Fibroblast of pulmonary artery (primary cell): ENCODE results near the gene TAS2R20.
"Not testable (repeated sequence)": the region's sequence is repeated elsewhere in the genome, so short reads cannot be mapped to it uniquely, and the experiment has no call there.

ENCODE experiments used
- DNase-seq: peaks from one replicate; pipeline ENCODE4 v3.0.0-alpha.2; 2010; ENCODE audit warnings: low read depth
- H3K4me3 ChIP-seq: replicated peaks from 2 replicates; pipeline ENCODE4 v1.5.1; 2011; ENCODE audit warnings: low read depth, mild to moderate bottlenecking, control low read depth, low read length, moderate library complexity
- CTCF ChIP-seq: IDR thresholded peaks from 2 replicates; pipeline ENCODE4 v1.5.1; 2011; ENCODE audit warnings: mild to moderate bottlenecking, control low read depth, low read length, inconsistent platforms; ENCODE audit errors: missing control alignments

The TAS2R20 gene, protein sequence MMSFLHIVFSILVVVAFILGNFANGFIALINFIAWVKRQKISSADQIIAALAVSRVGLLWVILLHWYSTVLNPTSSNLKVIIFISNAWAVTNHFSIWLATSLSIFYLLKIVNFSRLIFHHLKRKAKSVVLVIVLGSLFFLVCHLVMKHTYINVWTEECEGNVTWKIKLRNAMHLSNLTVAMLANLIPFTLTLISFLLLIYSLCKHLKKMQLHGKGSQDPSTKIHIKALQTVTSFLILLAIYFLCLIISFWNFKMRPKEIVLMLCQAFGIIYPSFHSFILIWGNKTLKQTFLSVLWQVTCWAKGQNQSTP

DNA sequence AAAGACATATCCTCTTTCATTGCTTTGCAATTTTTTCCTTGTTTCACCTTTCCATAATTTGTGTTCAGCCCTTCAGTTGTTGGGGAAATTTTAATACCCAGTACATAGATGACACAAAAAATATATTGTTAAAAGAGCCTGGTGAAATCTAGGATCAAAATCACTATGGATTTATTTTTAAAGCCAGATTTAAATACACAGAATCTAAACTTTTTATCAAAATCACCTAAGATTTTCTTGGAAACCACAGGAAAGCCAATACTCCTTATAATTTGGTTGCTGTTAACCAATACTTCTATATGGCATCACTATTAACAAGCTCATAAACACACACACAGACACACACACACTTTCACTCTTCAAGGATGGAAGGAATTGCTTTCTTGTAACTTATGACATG, at the start of gene TAS2R20:
TSS of gene TAS2R20 (minus strand) at position 101 of the 400 bp plus-strand sequence. CDS start 429 bp downstream, outside the sequence.
- H3K4me3 ChIP-seq: no peak within 1 kb of the TSS
- no peak for TF ChIP-seq CTCF
- no peak for DNase-seq

- DNase-seq: peak; percentile 5
Measured at GRCh38 chr12:11041366-11041765, 43.3 kb upstream of the TAS2R20 start.

DNA sequence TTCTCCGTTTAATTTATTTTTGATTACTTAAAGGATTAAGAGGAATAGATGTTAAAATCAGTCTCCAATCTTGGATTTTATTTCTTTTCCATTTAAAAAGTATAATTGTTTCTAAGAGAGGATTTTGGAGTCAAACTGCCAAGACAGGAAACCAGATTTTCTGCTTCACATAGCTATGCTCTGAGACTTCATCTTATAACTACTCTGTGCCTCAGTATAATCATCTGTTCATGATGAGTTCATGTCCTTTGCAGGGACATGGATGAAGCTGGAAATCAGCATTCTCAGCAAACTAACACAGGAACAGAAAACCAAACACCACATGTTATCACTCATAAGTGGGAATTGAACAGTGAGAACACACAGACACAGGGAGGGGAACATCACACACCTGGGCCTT, 42.1 kb upstream of the TAS2R20 start:
- no peak overlapping the region for H3K4me3 ChIP-seq
- TF ChIP-seq CTCF: no peak
- DNase-seq: no peak

More at GRCh38 chr12:11041366-11041765, 43.3 kb upstream of the TAS2R20 start:
- not testable (repeated sequence) for H3K4me3 ChIP-seq

- no peak for TF ChIP-seq CTCF
- H3K4me3 ChIP-seq: no peak overlapping the region
Measured at GRCh38 chr12:11039171-11039570, 41.1 kb upstream of the TAS2R20 start.

DNA sequence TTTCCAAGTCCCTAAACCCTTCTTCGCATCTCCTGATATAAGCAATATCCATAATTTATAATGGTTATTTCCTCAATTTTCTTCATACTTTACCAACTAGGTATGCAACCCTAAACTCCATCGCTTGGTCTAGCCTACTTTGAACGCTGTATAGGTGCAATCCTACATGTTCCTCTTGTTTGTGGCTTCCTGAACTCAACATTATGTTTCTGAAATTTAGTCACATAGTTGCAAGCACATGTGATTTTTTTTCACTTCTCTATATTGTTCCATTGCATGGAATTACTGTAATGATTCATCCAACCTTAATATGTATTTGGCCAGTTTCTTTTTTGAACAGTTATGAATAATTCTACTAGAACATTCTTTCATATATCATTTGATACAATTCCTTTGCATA, 35.9 kb upstream of the TAS2R20 start:
- DNase-seq, H3K4me3 ChIP-seq: not testable (repeated sequence)

More at GRCh38 chr12:11039171-11039570, 41.1 kb upstream of the TAS2R20 start:
- no peak for DNase-seq

- no peak for TF ChIP-seq CTCF
- no peak within 1 kb of the TSS for H3K4me3 ChIP-seq
- DNase-seq: no peak
Measured at GRCh38 chr12:11031307-11031706, 33.2 kb upstream of the TAS2R20 start, which contains the start of gene TAS2R31. Gene TAS2R31 (minus strand): TSS chr12:11031407. CDS start chr12:11031335, 72 bp downstream.

DNA sequence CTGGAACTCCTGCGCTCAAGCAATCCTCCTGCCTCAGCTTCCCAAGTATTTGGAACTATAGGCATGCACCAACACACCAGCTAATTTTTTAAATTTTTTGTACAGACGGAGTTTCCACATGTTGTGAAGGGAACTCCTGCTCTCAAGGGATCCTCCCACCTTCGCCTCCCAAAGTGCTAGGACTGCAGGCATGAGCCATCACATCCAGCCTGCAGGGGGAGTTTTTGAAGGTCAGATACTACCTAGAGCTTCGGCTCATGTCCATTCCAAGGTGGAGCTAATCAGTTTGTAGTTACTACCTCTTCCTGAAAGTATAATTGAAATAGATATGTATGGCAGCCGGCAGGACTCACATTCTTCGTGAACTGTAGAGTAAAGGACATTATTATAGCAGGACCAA, 28.0 kb upstream of the TAS2R20 start:
- no peak overlapping the region for H3K4me3 ChIP-seq
- no peak for DNase-seq
- peak; percentile 15 for TF ChIP-seq CTCF

DNA sequence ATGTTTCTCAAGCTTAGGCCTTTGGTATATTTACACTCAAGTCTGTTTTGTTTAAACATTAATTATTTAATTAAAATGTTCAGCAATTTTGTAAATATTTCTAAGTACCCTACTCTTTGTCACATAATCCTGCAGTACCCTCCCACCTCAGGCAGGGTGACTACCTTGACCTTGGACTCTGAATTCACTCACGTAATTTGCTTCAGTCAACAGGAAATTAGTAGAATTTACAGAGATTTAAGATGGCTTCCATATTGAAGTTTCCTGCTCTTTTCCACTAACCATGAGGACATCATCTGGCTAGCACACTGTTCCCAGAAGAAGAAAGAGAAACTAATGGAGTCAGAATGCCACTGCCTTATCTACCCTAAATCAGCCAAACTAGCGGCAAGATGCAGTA, 25.3 kb upstream of the TAS2R20 start:
- TF ChIP-seq CTCF: no peak
- DNase-seq: no peak

More for the DNA sequence above, 25.3 kb upstream of the TAS2R20 start:
- no peak overlapping the region for H3K4me3 ChIP-seq
